SIG-M5 (cell line): Measurements from ENCODE around the gene NEK10.
"Not testable (repeated sequence)": the region's sequence is repeated elsewhere in the genome, so short reads cannot be mapped to it uniquely, and the experiment has no call there.

ENCODE experiments used
- DNase-seq: peaks from one replicate; lab custom pipeline; 2025; lab: John Stamatoyannopoulos, UW

Gene NEK10

DNA sequence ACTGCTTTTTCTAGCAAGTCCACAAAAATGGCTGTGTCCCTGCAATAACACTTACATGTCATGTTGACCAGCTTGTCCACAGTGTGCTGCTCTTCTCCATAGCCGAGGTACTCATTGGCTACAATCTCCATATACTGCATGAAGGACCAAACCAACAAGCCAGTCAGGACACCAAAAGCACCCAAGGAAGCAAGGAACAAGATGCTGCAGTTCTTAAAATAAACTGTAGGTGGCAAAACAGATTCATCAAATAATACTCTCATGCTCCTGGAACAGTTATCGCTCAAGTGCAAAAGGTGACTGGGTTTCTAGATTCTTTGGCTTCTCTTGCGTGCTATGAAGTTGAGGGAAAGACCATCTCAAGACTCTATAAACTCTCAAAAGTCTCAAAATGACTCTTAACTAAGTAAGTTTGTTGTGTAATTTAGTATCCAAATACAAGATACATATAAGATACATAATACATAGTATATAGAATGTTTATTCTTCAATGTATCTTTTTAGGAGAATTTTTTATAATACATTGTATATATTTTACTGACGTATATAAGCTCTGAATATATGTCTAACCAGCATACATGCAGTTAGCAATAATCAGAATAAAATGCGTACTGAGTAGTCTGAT is 57.0 kb downstream of the NEK10 start:
- DNase-seq, result no peak

DNA sequence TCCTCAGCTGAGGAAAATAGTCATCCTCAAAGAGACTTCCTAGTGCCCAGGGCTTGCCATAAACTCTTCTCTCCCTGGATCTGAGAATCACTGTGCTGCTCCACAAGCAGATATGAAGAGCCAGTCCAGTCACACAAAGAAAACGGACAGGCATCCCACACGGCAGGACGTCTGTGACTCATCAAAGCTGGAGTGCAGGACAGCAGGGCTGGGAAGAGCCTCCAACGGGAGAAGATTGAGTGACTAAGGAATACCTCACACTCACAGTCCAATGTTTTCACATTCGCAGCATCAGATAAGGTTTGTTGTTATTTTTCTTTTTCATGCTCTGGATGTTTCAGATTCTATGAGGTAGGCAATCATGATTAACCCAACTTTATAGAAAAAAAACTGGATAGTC is 57.8 kb downstream of the NEK10 start:
- no peak for DNase-seq

DNA sequence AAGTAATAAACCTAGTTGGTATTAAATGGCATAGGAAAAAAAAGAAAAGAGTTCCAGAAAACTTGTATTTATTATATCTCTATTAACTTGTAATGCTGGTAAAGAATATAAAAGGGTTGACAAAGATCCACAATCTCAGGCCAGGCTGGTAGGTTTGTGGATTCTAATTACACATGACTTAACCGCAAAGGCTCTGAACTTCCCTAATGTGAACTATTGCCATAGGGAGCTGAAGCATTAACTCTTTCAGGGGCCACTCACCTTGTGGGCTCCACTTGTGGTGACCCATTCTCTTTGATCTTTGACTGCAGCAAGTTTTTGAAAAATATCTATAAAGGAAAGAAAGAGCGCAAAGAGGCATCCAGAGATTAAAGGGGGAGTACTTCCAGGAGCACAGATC is 58.5 kb downstream of the NEK10 start:
- DNase-seq, result no peak

DNA sequence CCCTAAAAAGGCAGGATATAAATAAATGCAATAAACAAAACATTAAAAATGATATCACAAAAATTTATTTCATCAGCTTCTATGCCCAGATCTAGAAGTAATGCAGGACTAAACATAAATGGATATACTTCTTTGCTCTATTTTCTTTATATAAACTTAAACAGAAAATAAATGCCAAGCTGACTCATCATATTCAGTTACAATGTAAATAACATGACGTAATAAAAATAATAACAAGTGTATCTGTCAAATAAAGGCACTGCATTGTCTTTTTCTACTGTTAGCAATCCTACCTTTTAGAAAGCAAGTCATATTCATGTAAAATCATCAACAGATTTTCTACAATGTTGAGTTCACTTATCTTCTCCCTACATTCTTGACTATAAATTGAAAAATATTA is 61.6 kb downstream of the NEK10 start:
- no peak for DNase-seq

DNA sequence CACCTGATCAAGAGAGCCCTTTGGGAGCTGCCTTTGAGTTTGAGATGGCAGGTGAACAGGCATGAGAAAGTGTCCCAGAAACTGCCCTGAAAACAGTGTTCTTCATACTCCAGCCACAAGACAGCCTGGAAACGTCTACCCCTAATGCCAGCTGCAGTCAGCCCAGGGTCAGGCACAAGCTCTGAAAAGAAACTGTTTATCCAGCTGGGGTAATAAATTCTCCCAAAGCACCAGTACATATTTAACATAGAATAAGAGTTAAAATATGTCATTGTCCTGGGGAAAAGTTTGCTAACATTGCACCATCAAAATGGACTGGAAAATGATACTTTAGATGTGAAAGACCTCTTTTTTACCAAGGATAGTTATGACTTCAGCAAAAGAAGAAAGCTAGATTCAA is 66.3 kb downstream of the NEK10 start:
- no peak for DNase-seq

DNA sequence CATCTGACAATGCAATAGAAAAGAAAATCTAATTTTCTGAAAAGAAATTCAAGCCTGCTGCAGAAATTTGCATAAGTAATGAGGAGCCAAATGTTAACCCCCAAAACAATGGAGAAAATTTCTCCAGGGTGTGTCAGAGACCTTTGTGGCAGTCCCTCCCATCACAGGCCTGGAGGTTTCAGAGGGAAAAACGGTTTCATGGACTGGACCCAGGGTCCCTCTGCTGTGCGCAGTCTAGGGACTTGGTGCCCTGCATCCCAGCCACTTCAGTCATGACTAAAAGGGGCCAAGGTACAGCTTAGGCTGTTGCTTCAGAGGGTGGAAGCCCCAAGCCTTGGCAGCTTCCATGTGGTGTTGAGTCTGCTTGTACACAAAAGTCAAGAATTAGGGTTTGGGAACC is 70.2 kb downstream of the NEK10 start:
- not testable (repeated sequence) for DNase-seq

DNA sequence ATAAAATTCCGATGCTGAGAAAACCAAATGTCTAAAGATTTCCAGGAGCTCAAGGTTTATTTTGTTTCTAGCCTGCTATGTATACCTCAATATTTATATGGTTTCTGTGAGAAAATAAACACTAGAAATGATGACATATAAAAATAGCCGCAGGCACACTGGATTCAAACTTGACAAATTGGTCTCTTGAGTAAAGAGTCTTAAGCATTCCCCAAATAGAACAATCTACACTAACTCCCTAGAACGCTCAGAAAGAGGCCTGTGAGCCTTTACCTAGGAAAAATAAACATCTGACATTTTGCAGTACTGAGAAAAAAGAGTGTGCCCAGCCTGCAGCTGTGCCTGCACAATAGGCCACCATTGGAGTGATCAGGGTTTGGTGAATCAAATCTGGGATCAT is 75.2 kb downstream of the NEK10 start:
- no peak for DNase-seq

DNA sequence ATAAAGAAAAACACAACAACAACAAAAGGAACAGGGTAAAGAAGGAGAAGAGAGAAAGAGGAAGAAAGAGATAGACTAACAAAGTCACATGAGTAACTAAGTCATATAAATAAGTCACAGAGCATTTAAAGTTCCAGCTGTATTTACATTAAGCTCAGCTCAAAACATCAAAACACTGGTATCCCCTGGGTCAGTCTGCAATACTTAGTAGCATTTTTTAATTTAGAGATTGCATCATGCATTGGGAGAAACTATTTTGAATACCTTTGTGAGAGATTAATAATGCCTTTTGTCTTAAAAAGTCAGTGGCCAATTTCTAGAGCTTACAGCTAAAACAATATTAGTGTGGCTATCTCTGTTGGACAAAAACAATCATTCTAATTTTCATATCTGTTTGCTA is 78.4 kb downstream of the NEK10 start:
- no peak for DNase-seq

DNA sequence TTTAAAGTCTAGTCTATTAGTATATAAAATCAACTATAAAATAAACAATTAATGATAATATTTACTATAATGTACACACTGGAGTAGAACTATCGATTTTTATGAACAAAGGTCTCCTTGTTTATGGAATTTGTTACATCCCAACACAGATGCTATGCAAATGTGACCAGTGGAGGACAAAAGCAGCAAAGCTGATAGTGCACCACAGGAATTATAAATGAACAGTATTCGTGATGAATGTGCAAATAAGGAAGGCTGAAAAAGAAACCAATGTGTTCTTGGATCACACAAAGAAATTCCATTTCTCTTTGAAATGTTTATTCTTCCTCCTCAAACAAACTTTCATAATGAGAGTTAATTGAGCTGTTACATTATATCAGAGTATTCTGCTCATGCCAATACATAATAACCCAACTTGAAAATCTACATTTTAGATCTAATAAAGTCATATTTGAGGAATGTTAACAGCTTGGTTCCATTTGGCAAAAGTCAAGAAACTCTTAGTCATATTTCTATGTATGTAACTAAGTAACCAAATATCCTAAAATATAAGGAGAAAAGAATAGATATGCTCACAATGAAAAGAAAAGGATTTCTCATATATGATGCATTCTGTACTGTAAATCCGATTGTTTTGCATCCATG is 79.3 kb downstream of the NEK10 start:
- DNase-seq, result no peak

DNA sequence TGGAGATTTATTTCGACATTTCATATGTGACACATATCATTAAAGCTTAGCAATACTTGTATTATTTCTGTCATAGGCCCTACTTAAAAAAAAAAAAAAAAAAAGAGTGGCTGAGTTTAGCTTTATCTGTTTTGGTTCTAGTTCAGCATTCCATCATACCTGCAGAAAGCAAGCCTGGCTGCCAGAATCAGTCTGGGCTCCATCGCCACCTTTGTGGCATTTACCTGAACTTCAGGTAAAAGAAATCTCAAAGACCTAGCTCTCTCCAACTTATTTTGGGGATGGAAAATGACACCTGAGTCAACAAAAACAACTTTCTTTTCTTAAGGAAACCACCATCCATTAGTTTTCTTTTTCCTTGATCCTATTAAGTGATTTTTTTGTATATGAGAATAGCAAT is 82.1 kb downstream of the NEK10 start:
- DNase-seq, result no peak

DNA sequence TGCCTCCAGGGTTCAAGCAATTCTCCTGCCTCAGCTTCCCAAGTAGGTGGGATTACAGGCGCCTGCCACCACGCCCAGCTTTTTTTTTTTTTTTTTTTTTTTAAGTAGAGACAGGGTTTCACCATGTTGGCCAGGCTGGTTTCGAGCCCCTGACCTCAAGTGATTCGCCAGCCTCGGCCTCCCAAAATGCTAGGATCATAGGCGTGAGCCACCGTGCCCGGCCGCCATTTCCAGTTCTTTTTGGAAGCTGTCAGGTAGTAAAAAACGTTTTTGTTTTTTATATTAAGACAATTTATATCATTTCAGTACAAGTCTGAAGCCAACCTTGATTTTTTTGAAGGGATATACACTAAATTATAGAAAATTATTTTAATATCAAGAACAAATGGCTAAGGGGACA is 82.7 kb downstream of the NEK10 start:
- not testable (repeated sequence) for DNase-seq

DNA sequence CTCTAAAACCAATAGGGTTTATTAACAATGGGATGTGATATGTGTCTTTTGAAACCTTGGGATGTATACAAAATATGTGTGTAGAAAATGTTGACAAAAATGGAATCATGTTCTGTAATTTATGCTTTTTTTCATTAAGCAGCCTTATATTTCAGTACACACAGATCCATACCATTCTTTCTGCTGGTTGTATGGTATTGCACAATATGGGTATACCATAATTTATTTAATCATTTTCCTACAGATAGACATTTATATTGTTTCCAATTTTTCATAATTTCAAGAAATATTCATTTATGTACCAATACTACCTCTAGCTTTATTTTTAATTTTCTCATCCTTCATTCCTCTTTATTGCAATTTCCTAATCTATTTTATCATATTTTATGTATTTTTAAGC is 83.5 kb downstream of the NEK10 start:
- DNase-seq, result no peak

DNA sequence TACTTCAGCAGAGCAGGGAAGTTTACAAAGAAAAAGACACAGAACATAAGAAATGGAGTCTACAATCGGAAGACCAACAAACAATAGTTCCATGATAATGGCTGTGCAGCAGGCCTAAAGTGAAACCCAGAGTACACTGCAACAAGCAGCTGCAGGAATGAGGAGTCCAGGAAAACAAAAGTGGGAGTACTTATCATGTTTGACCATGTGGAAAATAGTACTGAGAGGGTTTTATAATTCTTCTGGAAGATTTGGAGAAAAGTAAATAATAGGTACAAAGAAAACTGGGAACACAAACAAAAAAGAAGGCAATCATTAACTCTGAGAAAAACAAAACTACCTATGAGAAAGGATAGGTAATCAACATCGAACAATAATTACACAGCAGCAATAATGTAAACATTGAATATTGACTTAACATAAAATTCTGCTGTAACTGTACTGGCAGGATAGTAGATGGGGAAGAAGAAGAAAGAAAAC is 87.5 kb downstream of the NEK10 start:
- DNase-seq, result no peak

DNA sequence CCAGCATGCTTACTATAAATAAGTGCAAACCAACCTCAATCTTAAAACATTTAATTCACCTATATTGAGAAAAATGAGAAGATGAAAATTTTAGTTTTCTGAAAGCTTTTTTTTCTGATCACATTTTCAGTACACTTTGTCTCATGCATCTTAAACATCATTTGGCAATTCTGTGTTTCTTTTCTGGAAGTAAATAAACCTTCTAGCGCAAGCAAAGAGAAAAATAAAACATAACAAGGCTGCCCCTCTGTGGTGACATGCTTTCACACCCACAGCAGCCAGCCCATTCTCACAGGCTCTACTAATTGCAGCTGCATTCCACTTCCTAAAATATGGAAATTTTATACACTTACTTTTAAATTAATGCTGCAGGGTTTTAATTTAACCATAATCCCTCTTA is 90.1 kb downstream of the NEK10 start:
- DNase-seq, result no peak

DNA sequence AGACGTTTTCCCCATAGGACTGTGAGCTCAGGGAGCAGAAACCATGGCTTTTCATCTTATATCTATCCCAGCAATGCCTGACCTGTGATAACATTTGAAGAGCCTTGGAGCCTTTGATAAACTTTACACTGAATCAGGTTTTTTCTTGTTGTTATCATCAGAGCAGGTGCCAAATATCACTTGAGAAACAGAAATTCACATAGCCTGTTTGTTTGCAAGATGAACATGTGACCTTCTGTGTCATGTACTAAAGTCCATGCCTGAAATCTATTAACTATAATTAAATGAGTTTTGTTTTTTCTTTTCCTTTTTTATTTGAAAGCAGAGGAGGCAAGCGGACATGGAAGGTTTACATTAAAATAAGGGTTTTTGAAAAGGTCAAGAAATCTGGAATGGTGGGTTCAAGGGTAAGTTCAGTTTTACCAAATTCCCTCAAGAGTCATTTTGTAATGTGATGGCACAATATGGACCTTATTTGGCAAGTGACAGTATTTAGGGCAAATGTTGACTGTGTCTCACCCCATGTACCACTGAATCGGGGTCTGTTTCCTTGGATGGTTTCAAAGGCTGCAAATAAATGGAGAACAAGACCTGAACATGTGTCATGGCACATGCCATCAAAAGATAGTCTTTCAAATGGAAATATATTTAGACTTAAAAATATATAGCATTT is 90.7 kb downstream of the NEK10 start:
- no peak for DNase-seq

DNA sequence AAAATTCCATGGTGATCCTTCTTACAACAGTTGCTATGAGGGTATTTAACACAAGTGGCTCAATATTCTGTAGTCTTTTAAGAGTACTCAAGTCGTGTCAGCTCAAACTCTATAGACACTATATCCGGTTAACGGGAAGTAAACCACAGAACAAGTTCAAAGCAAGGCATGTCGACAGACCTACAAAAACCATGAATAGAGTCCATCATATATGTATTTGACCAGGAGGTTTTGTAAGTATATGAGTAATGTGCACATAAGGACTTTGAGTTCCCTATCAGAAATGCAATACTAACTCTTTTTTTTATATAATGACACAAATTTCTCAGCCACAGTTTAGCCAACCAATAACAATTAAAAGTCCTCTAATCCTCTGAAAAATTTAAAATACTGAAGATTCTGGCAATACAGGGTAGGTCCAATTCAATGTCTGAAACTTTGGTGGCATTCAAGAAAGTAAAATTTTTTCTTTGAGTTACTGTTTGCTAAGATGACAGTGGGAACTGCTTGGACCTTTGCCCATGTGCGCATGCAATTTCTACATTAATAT is 93.7 kb downstream of the NEK10 start:
- DNase-seq, result no peak

DNA sequence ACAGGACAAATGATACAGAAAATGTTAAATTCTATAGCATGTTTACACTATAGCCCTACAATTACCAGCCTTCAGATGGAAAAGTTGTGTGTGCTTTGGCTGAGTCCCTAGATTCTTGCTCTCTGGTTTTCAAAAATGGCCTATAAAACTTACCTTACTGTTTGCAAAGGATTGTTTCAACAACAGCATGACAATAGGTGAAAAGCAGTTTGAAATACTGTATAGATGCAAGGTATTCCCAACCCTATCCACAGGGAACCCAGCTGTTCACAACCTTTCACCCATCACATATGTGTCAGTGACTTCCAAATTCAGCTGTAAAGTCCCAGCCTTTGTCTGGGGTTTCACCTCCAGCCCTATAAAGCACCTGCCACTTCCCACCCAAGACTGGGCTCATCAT is 97.3 kb downstream of the NEK10 start:
- DNase-seq, result no peak

DNA sequence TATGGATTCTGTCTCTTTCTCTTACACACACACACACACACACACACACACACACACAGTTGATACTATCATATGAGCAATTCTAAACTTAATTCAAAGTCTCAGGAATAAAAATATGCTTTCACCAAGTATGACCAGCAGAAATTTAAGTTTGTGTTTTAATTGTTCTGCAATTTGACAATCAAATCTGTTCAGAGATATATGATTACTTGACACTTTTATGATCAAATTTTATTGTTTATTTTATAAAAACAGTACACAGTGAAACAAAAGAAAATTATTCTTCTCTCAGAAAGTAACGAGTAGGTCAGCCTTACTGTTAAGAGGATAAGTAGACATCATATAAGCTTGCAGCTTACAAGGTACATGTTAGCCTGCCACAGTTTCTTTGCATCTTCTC is 114.3 kb downstream of the NEK10 start:
- no peak for DNase-seq

DNA sequence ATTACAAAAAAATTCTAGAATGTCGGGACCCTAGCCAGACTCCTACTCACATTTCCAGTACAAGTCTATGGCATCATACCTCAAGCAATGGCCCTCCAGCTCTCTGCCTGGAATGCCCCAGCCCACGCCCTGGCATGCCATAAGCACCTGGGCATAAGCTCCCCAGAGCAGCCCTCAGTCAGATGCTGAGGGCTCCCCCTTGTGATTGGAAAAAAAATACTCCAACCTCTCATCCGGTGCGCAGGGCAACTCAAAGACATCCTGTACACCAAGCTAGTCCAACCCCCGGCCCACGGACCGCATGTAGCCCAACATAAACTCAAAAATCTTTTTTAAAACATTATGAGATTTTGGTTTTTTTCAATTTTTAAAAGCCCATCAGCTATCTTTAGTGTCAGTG is 115.4 kb downstream of the NEK10 start:
- DNase-seq, result no peak

DNA sequence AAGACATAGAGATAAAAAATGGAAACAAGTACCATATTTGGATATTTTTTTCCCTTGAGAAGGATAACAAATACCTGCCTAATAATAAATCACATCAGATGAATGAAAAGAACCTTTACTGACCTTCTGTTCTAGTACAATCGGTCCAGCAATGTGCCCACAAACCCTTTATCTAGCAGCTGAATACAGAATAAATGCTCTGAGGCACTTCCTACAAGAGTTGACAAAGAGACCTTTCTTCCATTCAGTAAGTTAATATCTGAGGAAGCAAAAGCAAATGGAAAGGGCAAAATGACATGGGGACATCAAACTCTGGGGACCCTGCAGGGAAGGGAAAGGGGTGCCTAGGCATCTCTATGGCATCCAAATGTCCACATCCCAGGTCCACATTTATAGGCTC is 115.8 kb downstream of the NEK10 start:
- no peak for DNase-seq

DNA sequence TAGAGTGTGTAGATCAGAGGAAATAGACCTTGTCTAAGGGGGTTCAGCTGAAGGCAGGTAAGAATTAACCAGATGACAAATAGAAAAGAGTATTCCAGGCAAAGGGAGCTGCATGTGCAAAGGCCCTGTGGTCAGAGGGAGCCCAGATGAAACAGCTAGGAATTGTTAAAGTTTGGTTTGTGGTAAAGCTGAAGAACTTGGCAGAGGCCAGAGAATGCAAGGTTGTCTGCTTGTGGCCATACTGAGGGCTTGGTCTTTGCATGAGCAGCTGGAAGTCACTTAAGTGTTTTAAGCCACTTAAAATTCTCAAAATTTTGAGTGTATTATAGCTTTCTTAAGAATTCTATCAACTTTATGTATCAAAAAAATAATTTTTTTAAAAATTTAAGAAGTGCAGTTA is 116.5 kb downstream of the NEK10 start:
- no peak for DNase-seq

DNA sequence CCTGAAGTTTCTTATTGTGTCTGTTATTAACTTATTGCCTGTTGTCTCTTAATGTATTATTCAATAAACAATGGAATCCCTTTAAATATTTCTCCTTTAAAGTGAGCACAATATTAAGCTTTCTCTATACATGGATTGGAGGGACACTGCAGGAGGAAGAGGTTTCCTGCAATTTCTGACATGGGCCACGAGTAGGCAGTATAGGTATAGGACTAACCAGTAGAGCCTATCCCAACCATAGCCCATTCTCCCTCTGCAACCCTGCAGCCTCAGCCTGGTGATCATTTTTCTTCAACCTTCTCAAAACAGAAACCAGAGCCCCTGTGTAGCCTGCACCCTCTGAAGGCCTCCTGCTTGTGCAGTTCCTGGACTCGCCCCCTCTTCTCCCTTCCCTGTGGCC is 124.8 kb downstream of the NEK10 start:
- no peak for DNase-seq

DNA sequence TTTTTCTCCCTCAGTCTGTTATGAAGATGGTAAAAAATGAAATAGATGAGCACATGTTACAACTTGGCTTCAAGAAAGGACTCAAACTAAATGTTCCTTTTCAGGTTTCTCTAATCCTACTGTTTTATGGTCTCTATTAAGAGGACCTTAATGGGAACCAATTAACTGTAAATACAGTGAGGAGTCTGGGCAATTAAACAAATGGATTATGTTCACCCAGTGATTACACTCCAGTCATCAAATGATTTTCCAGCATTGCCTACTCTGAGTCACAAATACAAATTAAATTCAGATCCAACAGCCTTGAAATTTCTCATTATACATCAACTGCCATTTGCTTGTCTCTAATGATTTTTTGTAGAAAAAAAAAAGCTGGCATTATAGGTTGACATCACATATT is 129.2 kb downstream of the NEK10 start:
- DNase-seq, result no peak
